ENCODE measurements around the gene PSMD1. TPM values are rescaled to one million over a fixed set of nuclear protein-coding genes. Genes with fewer than 3 reads are reported as not detected.
"Not testable (repeated sequence)": the region's sequence is repeated elsewhere in the genome, so short reads cannot be mapped to it uniquely, and the experiment has no call there.

The PSMD1 gene
- polyA plus RNA-seq, 6 donors from 2014 or later: 36.4 to 44.5 (median 42.2) TPM

DNA sequence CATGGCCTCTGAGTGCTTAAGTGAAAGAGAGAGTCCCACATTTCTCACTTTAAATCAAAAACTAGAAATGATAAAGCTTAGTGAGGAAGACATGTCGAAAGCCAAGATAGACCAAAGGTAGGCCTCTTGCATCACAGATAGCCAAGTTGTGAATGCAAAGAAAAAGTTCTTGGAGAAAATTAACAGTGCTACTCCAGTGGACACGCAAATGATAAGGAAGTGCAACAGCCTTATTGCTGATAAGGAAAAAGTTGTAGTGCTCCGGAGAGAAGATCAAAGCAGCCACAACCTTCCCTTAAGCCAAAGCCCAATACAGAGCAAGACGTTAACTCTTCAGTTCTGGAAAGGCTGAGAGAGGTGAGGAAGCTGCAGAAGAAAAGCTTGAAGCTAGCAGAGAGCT, 32.1 kb downstream of the PSMD1 start:
- Mint-ChIP-seq H3K36me3 (peaks cover 17 to 27% of the 10 kb centered on the region in 2 donors), H3K27ac (no peak overlapping the region), H3K27me3 (no peaks in the 10 kb centered on the region), H3K4me3 (no peak overlapping the region), H3K4me1 (no peaks in the 10 kb centered on the region), H3K9me3 (peaks cover 0 to 2% (median 0%) of the 10 kb centered on the region in 7 donors)
- ATAC-seq (ENCODE audit: low read depth in 2 of 2) (no peak), DNase-seq (no peak)

DNA sequence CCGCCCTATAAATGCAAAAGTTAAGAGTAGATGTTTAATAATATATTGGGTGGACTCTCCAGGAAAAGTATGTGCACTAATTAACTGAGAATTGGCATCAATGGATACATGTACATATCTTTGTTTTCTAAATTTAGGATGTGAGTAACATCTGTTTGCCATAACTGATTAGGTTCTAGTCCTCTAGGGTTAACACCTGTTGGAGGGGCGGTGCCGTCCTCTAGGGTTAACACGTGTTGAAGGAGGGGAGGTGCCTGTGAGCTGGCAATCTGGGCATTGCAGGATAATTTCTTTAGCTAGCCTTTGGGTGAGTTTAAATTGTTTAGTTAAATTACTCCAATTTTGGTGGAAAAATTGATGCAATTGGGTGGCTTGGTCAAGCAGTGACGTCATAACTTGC, 37.3 kb downstream of the PSMD1 start:
- H3K9me3 Mint-ChIP-seq: peaks cover 6 to 25% (median 9%) of the 10 kb centered on the region in 7 donors
- no peaks in the 10 kb centered on the region for H3K4me1 Mint-ChIP-seq
- no peaks in the 10 kb centered on the region for H3K27me3 Mint-ChIP-seq
- no peak overlapping the region for H3K27ac Mint-ChIP-seq
- ATAC-seq (ENCODE audit: low read depth in 2 of 2): no peak
- peaks cover 36 to 44% of the 10 kb centered on the region in 2 donors for H3K36me3 Mint-ChIP-seq
- H3K4me3 Mint-ChIP-seq: no peak overlapping the region
- no peak for DNase-seq

- no peak for DNase-seq
- H3K9me3 Mint-ChIP-seq: peaks cover 8 to 34% (median 15%) of the 10 kb centered on the region in 7 donors
- no peaks in the 10 kb centered on the region for H3K4me1 Mint-ChIP-seq
- H3K27ac Mint-ChIP-seq: no peak overlapping the region
- no peaks in the 10 kb centered on the region for H3K27me3 Mint-ChIP-seq
- H3K4me3 Mint-ChIP-seq: no peak overlapping the region
- ATAC-seq (ENCODE audit: low read depth in 2 of 2): no peak
- H3K36me3 Mint-ChIP-seq: peaks cover 38 to 51% of the 10 kb centered on the region in 2 donors
These were observed 38.2 kb downstream of the PSMD1 start for GRCh38 chr2:231094736-231095346.

GRCh38 chr2:231099918-231100317, 43.3 kb downstream of the PSMD1 start:
- no peaks in the 10 kb centered on the region for H3K27me3 Mint-ChIP-seq
- H3K4me1 Mint-ChIP-seq: peaks cover 0 to 4% (median 0%) of the 10 kb centered on the region in 3 donors
- H3K36me3 Mint-ChIP-seq: peaks cover 37 to 47% of the 10 kb centered on the region in 2 donors
- H3K27ac Mint-ChIP-seq: no peak overlapping the region
- no peak for DNase-seq
- H3K9me3 Mint-ChIP-seq: peaks cover 15 to 35% (median 26%) of the 10 kb centered on the region in 7 donors
- ATAC-seq (ENCODE audit: low read depth in 2 of 2): no peak
- H3K4me3 Mint-ChIP-seq: no peak overlapping the region

- peaks cover 15 to 35% (median 26%) of the 10 kb centered on the region in 7 donors for H3K9me3 Mint-ChIP-seq
- not testable (repeated sequence) for H3K4me3 Mint-ChIP-seq; H3K4me1 Mint-ChIP-seq; DNase-seq; ATAC-seq (ENCODE audit: low read depth in 2 of 2); H3K27ac Mint-ChIP-seq; H3K27me3 Mint-ChIP-seq
- peaks cover 37 to 44% of the 10 kb centered on the region in 2 donors for H3K36me3 Mint-ChIP-seq
These were observed 43.7 kb downstream of the PSMD1 start for GRCh38 chr2:231100321-231100720.

- DNase-seq: no peak
- H3K4me3 Mint-ChIP-seq: no peak overlapping the region
- no peak for ATAC-seq (ENCODE audit: low read depth in 2 of 2)
- H3K4me1 Mint-ChIP-seq: peaks cover 0 to 4% (median 0%) of the 10 kb centered on the region in 3 donors
- peaks cover 14 to 35% (median 26%) of the 10 kb centered on the region in 7 donors for H3K9me3 Mint-ChIP-seq
- peak overlapping the region in 1 of 6 donors; percentile 31 for H3K27ac Mint-ChIP-seq
- peaks cover 37 to 38% of the 10 kb centered on the region in 2 donors for H3K36me3 Mint-ChIP-seq
- no peaks in the 10 kb centered on the region for H3K27me3 Mint-ChIP-seq
These were observed 44.3 kb downstream of the PSMD1 start for GRCh38 chr2:231100990-231101389.

DNA sequence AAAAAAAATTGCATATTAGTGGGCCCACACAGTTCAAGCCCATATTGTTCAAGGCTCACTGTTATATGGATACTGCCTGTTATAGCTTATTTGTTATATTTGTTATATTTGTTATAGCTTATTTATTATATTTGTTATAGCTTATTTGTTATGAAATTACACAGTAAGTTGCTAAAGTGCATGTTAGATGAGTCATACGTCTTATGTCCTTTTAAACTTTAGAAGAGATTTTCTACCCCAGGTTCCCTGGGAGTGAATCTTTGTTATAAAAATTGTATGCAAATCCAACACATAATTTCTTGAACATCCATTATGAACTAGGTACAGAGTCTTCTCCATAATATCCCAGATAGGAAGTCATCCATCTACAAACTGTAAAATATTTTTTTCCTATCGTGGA, 46.1 kb downstream of the PSMD1 start:
- Mint-ChIP-seq H3K4me1 (peaks cover 0 to 4% (median 0%) of the 10 kb centered on the region in 3 donors), H3K4me3 (no peak overlapping the region), H3K27ac (no peak overlapping the region), H3K36me3 (peaks cover 25 to 27% of the 10 kb centered on the region in 2 donors), H3K9me3 (peaks cover 14 to 29% (median 26%) of the 10 kb centered on the region in 7 donors), H3K27me3 (no peaks in the 10 kb centered on the region)
- ATAC-seq (ENCODE audit: low read depth in 2 of 2): no peak
- no peak for DNase-seq

DNA sequence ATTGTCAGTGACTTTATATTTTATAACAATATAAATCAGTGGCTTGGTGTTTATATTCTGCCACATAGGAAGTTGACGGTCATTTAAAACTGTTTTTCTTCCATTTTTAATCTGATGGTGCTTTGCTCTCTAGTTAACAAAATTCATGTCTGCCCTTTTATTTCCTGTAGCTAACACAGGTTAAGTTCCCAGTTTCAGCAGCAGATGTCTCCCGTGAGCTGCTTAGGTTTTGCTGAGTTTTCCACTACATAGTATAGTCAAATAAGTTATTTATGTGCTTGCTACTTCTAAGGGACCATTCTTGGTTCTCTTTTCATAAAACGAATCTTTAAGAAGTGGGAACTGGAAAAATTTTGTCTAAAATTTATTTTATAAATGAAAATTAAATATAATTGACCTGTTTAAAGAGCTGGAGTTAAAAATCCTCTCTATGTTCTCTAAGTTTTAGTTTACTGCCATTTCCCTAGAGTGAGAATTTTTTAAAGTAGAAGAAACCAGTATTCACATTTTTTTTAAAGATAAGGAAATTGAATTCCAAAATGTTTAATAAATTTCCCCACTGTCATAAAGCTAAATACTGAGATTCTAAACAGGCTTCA, 47.5 kb downstream of the PSMD1 start:
- peaks cover 6 to 18% (median 16%) of the 10 kb centered on the region in 7 donors for H3K9me3 Mint-ChIP-seq
- no peak overlapping the region for H3K27ac Mint-ChIP-seq
- H3K27me3 Mint-ChIP-seq: no peaks in the 10 kb centered on the region
- peaks cover 21 to 24% of the 10 kb centered on the region in 2 donors for H3K36me3 Mint-ChIP-seq
- peak; percentile 75 to 77 for ATAC-seq (ENCODE audit: low read depth in 2 of 2)
- peaks cover 0 to 4% (median 0%) of the 10 kb centered on the region in 3 donors for H3K4me1 Mint-ChIP-seq
- DNase-seq: peak; percentile 45
- H3K4me3 Mint-ChIP-seq: no peak overlapping the region

- ATAC-seq (ENCODE audit: low read depth in 2 of 2) (no peak), DNase-seq (no peak)
- no peak overlapping the region for H3K4me3 Mint-ChIP-seq
- no peaks in the 10 kb centered on the region for H3K9me3 Mint-ChIP-seq
- peaks cover 8 to 19% of the 10 kb centered on the region in 2 donors for H3K36me3 Mint-ChIP-seq
- H3K27me3 Mint-ChIP-seq: no peaks in the 10 kb centered on the region
- peak overlapping the region in 1 of 6 donors; percentile 18 for H3K27ac Mint-ChIP-seq
- no peaks in the 10 kb centered on the region for H3K4me1 Mint-ChIP-seq
These were observed 53.9 kb downstream of the PSMD1 start for GRCh38 chr2:231110551-231110950.

- H3K36me3 Mint-ChIP-seq: peaks cover 8 to 19% of the 10 kb centered on the region in 2 donors
- H3K27me3 Mint-ChIP-seq: no peaks in the 10 kb centered on the region
- H3K27ac Mint-ChIP-seq: peak overlapping the region in 1 of 6 donors; percentile 60
- no peaks in the 10 kb centered on the region for H3K4me1 Mint-ChIP-seq
- ATAC-seq (ENCODE audit: low read depth in 2 of 2) (no peak), DNase-seq (no peak)
- no peaks in the 10 kb centered on the region for H3K9me3 Mint-ChIP-seq
- H3K4me3 Mint-ChIP-seq: no peak overlapping the region
These were observed 55.3 kb downstream of the PSMD1 start for GRCh38 chr2:231111987-231112386.

DNA sequence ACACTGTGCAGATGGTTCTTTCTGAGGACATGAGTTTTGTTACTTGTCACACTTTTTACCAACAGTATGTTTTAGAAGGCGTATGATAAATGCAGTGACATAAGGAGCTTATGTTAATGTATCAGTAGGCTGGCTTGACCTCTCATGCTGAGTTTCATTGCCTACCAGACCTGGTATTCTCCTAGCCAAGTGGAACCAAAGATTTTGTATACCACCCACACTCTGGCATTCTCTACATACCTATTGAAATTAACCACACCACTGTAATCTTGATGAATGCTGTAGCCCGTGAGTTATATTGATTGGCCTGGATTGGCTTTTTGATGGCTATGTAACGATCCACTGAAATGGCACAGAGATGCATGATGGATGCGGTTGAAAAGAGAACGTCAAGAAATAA, 56.8 kb downstream of the PSMD1 start:
- no peak overlapping the region for H3K27ac Mint-ChIP-seq
- no peaks in the 10 kb centered on the region for H3K27me3 Mint-ChIP-seq
- no peak for DNase-seq
- no peak overlapping the region for H3K4me3 Mint-ChIP-seq
- ATAC-seq (ENCODE audit: low read depth in 2 of 2): no peak
- H3K9me3 Mint-ChIP-seq: no peaks in the 10 kb centered on the region
- no peaks in the 10 kb centered on the region for H3K4me1 Mint-ChIP-seq
- H3K36me3 Mint-ChIP-seq: peaks cover 6 to 15% of the 10 kb centered on the region in 2 donors

GRCh38 chr2:231115651-231116050, 59.0 kb downstream of the PSMD1 start:
- no peak for DNase-seq
- H3K27ac Mint-ChIP-seq: peak overlapping the region in 2 of 6 donors; percentile 47 to 67

DNA sequence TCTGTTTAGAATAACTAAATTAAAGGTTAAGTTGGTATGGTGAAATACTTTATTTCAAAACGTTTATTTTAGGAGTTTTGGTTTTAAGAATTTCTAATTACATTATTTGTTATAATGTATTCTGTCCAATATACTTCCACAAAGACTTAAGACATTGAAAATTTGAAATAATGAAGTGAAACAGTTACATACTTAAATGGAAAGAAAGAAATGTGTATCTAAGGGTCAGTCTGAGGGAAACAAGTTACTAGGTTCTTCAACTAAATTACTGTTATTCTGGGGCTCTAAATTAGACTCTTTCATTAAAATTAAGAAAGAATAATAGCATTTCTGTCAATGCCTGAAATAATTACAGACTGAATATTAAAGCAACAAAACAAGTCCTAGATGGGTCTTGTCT, 60.5 kb downstream of the PSMD1 start:
- H3K36me3 Mint-ChIP-seq: peaks cover 0 to 4% of the 10 kb centered on the region in 2 donors
- no peak overlapping the region for H3K27ac Mint-ChIP-seq
- H3K9me3 Mint-ChIP-seq: no peaks in the 10 kb centered on the region
- H3K4me1 Mint-ChIP-seq: no peaks in the 10 kb centered on the region
- ATAC-seq (ENCODE audit: low read depth in 2 of 2) (no peak), DNase-seq (no peak)
- no peaks in the 10 kb centered on the region for H3K27me3 Mint-ChIP-seq
- no peak overlapping the region for H3K4me3 Mint-ChIP-seq

More at GRCh38 chr2:231115651-231116050, 59.0 kb downstream of the PSMD1 start:
- no peaks in the 10 kb centered on the region for H3K27me3 Mint-ChIP-seq
- H3K4me1 Mint-ChIP-seq: no peaks in the 10 kb centered on the region
- ATAC-seq (ENCODE audit: low read depth in 2 of 2): no peak
- peaks cover 4 to 6% of the 10 kb centered on the region in 2 donors for H3K36me3 Mint-ChIP-seq
- no peaks in the 10 kb centered on the region for H3K9me3 Mint-ChIP-seq
- H3K4me3 Mint-ChIP-seq: no peak overlapping the region

GRCh38 chr2:231117922-231118613, 61.4 kb downstream of the PSMD1 start:
- H3K36me3 Mint-ChIP-seq: peaks cover 0 to 4% of the 10 kb centered on the region in 2 donors
- DNase-seq (no peak), ATAC-seq (ENCODE audit: low read depth in 2 of 2) (no peak)
- no peaks in the 10 kb centered on the region for H3K9me3 Mint-ChIP-seq
- peak overlapping the region in 1 of 6 donors; percentile 83 for H3K27ac Mint-ChIP-seq
- H3K27me3 Mint-ChIP-seq: no peaks in the 10 kb centered on the region
- H3K4me1 Mint-ChIP-seq: no peaks in the 10 kb centered on the region
- no peak overlapping the region for H3K4me3 Mint-ChIP-seq
